HepG2 (cell line): ENCODE data around the gene ETFB. TPM values are rescaled to one million over a fixed set of nuclear protein-coding genes. Genes with fewer than 3 reads are reported as not detected.

ENCODE experiments used
- ATAC-seq: fragments of 200-7000 bp; cut with Tn5 transposase; 3 replicates; pipeline ENCODE4 v1.9.1; 2020; ENCODE audit warnings: mild to moderate bottlenecking, moderate library complexity
- BruUV-seq: library from RNA; stranded (reverse); fragments of 400-500 nt; replicated peaks from 2 replicates; lab custom pipeline; 2021; lab: Mats Ljungman, UMichigan
- CTCF ChIA-PET: fragments of 300-600 bp; formaldehyde crosslinking; extraction: SDS; loops from one replicate; lab custom pipeline; 2021; ENCODE audit warnings: low total read pairs, inconsistent platforms, low intra/inter-chr PET ratio; lab: Yijun Ruan, JAX
- POLR2A ChIA-PET: fragments of 350-600 bp; sonication (Branson Sonifier 250); formaldehyde crosslinking; loops from one replicate; lab custom pipeline; 2020; ENCODE audit warnings: antibody characterized with exemption, inconsistent platforms; lab: Yijun Ruan, JAX
- DNase-seq: peaks from one replicate; pipeline ENCODE4 v3.0.0-alpha.2; 2015; ENCODE audit warnings: low spot score
- FAIRE-seq: peaks from 3 replicates; lab custom pipeline; 2011; peaks lifted over from hg19 to GRCh38; lab: Jason Lieb, UNC
- H2AFZ ChIP-seq: one replicate; pipeline ENCODE4 v1.6.1; 2011; ENCODE audit warnings: low read length, inconsistent platforms
- H3K27ac ChIP-seq: fragments of 300-600 bp; 3 replicates; pipeline ENCODE4 v1.8.0; 2011; ENCODE audit warnings: mixed run types, mild to moderate bottlenecking, mixed read lengths, low read length, inconsistent platforms; ENCODE audit not compliant: insufficient read depth; ENCODE audit errors: extremely low read length
- H3K27me3 ChIP-seq, 2 experiments: fragments of 200-600 bp in 1 of 2; 2 replicates in 1 of 2; 3 replicates in 1 of 2; pipeline versions ENCODE4 v1.6.0 to v1.8.0; 2011; ENCODE audit warnings: low read length in 2 of 2, mild to moderate bottlenecking in 2 of 2, moderate library complexity in 2 of 2, inconsistent platforms in 1 of 2; ENCODE audit not compliant: insufficient read depth in 2 of 2, control insufficient read depth in 1 of 2
- H3K36me3 ChIP-seq, 2 experiments: fragments of 200-600 bp in 1 of 2; replicated peaks in 1 of 2; 2 replicates in 1 of 2; 3 replicates in 1 of 2; pipeline versions ENCODE4 v1.5.1 to v1.8.0; 2011; ENCODE audit warnings: low read length in 2 of 2, inconsistent platforms in 1 of 2; ENCODE audit not compliant: insufficient read depth in 2 of 2, control insufficient read depth in 1 of 2
- H3K4me1 ChIP-seq: 2 replicates; pipeline ENCODE4 v1.5.1; 2012; ENCODE audit warnings: low read length, inconsistent platforms; ENCODE audit not compliant: insufficient read depth
- H3K4me2 ChIP-seq: 2 replicates; pipeline ENCODE4 v1.6.0; 2011; ENCODE audit warnings: low read depth, low read length, inconsistent platforms
- H3K4me3 ChIP-seq, 3 experiments: fragments of 200-600 bp in 1 of 3; sonication (generic), shearing (Covaris generic) in 1 of 3; replicated peaks in 1 of 3; 2 replicates each; pipeline ENCODE4 v1.5.1; 2011 to 2016; ENCODE audit warnings: low read length in 3 of 3, inconsistent platforms in 2 of 3, low read depth in 2 of 3, mild to moderate bottlenecking in 2 of 3, control low read depth in 1 of 3, mixed read lengths in 1 of 3; ENCODE audit not compliant: insufficient read depth in 1 of 3
- H3K79me2 ChIP-seq: one replicate; pipeline ENCODE4 v1.6.1; 2011; ENCODE audit warnings: low read length, inconsistent platforms; ENCODE audit not compliant: insufficient read depth
- H3K9ac ChIP-seq: 2 replicates; pipeline ENCODE4 v1.6.0; 2011; ENCODE audit warnings: mild to moderate bottlenecking, low read depth, low read length, inconsistent platforms; ENCODE audit not compliant: insufficient read depth
- H3K9me3 ChIP-seq: 2 replicates; pipeline ENCODE4 v1.5.1; 2012; ENCODE audit warnings: mild to moderate bottlenecking, low read length
- H4K20me1 ChIP-seq: 2 replicates; pipeline ENCODE4 v1.6.0; 2011; ENCODE audit warnings: inconsistent platforms, mild to moderate bottlenecking, low read length, moderate library complexity; ENCODE audit not compliant: insufficient read depth
- AGO1 ChIP-seq: fragments of 200-400 bp; formaldehyde crosslinking; IDR thresholded peaks from 2 replicates; pipeline ENCODE4 v1.6.1; 2017; ENCODE audit warnings: mild to moderate bottlenecking, low read depth, low read length, moderate library complexity; ENCODE audit not compliant: poor library complexity, severe bottlenecking
- ARNT ChIP-seq: fragments of 450-650 bp; IDR thresholded peaks from 2 replicates; pipeline ENCODE4 v1.6.1; 2017
- HOXD1 ChIP-seq: sonication (generic); formaldehyde crosslinking; IDR thresholded peaks from 2 replicates; pipeline ENCODE4 v1.5.0; 2020; ENCODE audit warnings: missing genetic modification reagents
- ISL2 ChIP-seq: sonication (generic); formaldehyde crosslinking; IDR thresholded peaks from 2 replicates; pipeline ENCODE4 v1.5.0; 2020; ENCODE audit warnings: missing genetic modification reagents
- MYC ChIP-seq: sonication (generic); formaldehyde crosslinking; IDR thresholded peaks from 2 replicates; pipeline ENCODE4 v1.9.0; 2021; ENCODE audit warnings: missing genetic modification reagents, borderline replicate concordance
- MYNN ChIP-seq: sonication (generic); formaldehyde crosslinking; IDR thresholded peaks from 2 replicates; pipeline ENCODE4 v1.4.0; 2020; ENCODE audit warnings: mild to moderate bottlenecking, low read depth, missing genetic modification reagents
- PATZ1 ChIP-seq: sonication (generic); formaldehyde crosslinking; IDR thresholded peaks from 2 replicates; pipeline ENCODE4 v1.4.0; 2020; ENCODE audit warnings: missing genetic modification reagents
- POLR2A ChIP-seq, 2 experiments: IDR thresholded peaks; 2 replicates each; pipeline ENCODE4 v1.6.1; 2011; ENCODE audit warnings: low read depth in 2 of 2, low read length in 2 of 2, mild to moderate bottlenecking in 1 of 2, moderate library complexity in 1 of 2; ENCODE audit not compliant: insufficient read depth in 1 of 2
- RAD21 ChIP-seq: fragments of 450-650 bp; formaldehyde crosslinking; IDR thresholded peaks from 2 replicates; pipeline ENCODE4 v1.5.0; 2020; ENCODE audit warnings: mild to moderate bottlenecking
- ZKSCAN5 ChIP-seq: sonication (generic); formaldehyde crosslinking; IDR thresholded peaks from 2 replicates; pipeline ENCODE4 v1.5.1; 2020; ENCODE audit warnings: mild to moderate bottlenecking, missing genetic modification reagents
- ZNF280D ChIP-seq: sonication (generic); formaldehyde crosslinking; IDR thresholded peaks from 2 replicates; pipeline ENCODE4 v1.5.1; 2020; ENCODE audit warnings: mild to moderate bottlenecking, missing genetic modification reagents
- ZNF331 ChIP-seq: sonication (generic); formaldehyde crosslinking; IDR thresholded peaks from 2 replicates; pipeline ENCODE4 v1.4.0; 2020; ENCODE audit warnings: missing genetic modification reagents
- ZNF558 ChIP-seq: sonication (generic); formaldehyde crosslinking; IDR thresholded peaks from 2 replicates; pipeline ENCODE4 v1.9.0; 2022; ENCODE audit warnings: mild to moderate bottlenecking, missing genetic modification reagents, borderline replicate concordance
- ZNF580 ChIP-seq: IDR thresholded peaks from 2 replicates; pipeline ENCODE4 v1.6.1; 2016; ENCODE audit warnings: low read depth, borderline replicate concordance
- ZNF747 ChIP-seq: sonication (generic); formaldehyde crosslinking; IDR thresholded peaks from 2 replicates; pipeline ENCODE4 v1.8.1; 2023; ENCODE audit warnings: missing genetic modification reagents, mild to moderate bottlenecking, borderline replicate concordance
- WGBS: methylation state at CpG from one replicate; pipeline ENCODE4 v1.1.6; 2017; ENCODE audit warnings: low lambda C conversion rate; 5-methylcytosine and 5-hydroxymethylcytosine counted together
- in situ Hi-C: cut with HindIII; loops from 2 replicates; pipeline ENCODE4 v1.10.0; 2017; ENCODE audit warnings: low pct_unique_long_range_greater_than_20kb; ENCODE audit not compliant: extremely low pct_ligation_motif_present
- intact Hi-C: fragments of 100-400 bp; cut with micrococcal nuclease; formaldehyde crosslinking; loops from one replicate; pipeline ENCODE4 v1.10.0; 2022; ENCODE audit not compliant: unreplicated experiment
- polyA plus RNA-seq, 8 experiments: library from polyadenylated mRNA; depleted of rRNA in 3 of 8; stranded (reverse) in 7 of 8; unstranded in 1 of 8; fragments of >200 nt; fragmentation: Illumina TruSeq in 4 of 8; extraction: Trizol in 4 of 8; gene quantifications; 2 replicates each; pipeline versions ENCODE4 v1.2.1 to v1.2.3, GENCODE V29; 2011 to 2016; ENCODE audit warnings: low read depth in 4 of 8, missing spikeins in 1 of 8, mixed read lengths in 1 of 8; ENCODE audit not compliant: insufficient read depth in 1 of 8
- total RNA-seq, 5 experiments: library from RNA; depleted of rRNA; stranded (reverse); fragments of >200 nt; fragmentation: Illumina TruSeq; extraction: Trizol; gene quantifications; 2 replicates each; pipeline ENCODE4 v1.2.3, GENCODE V29; 2016; ENCODE audit warnings: low read depth in 1 of 5
- TF ChIP-seq, protein P1 (sequence below): IDR thresholded peaks from 2 replicates; pipeline ENCODE4 v1.6.1; 2016; ENCODE audit warnings: missing compliant biosample characterization, missing genetic modification reagents, borderline replicate concordance

Gene ETFB
- total and polyA plus RNA-seq, 2 of the 13 experiments (the other 11 are each of a cell fraction or from before 2014, with no cell fraction given), result 678 to 1,314 TPM

- POLR2A ChIA-PET, result interaction anchor here (1.0 to 6.9 kb wide), 7 partner anchors 12 to 69 kb away, joined by 6 to 211 read pairs (median 27); partner anchors contain the start of genes ETFB and NKG7
- FAIRE-seq (no peak), ATAC-seq (peak; percentile 74), DNase-seq (peak; percentile 68)
- H3K4me1 ChIP-seq, result peaks cover 43% of the 10 kb centered on the region
- no TSS peak for BruUV-seq
- H3K4me2 ChIP-seq, result peak overlapping the region; percentile 86
- WGBS, result 22% methylated on average over 22 of the region's 43 CpGs
- CTCF ChIA-PET, result interaction anchor here (1.0 to 3.1 kb wide), 6 partner anchors 28 to 100 kb away, joined by 3 to 38 read pairs (median 9); no protein-coding TSS in a partner anchor
- H3K9me3 ChIP-seq, result no peaks in the 10 kb centered on the region
- H3K27me3 ChIP-seq, result no peaks in the 10 kb centered on the region
- intact Hi-C loops, result loop anchor here (1.0 to 2.0 kb wide), 3 partner anchors 24 to 101 kb away; no protein-coding TSS in a partner anchor
- no peaks in the 10 kb centered on the region for H3K79me2 ChIP-seq
- H3K36me3 ChIP-seq, result peaks cover 7 to 8% of the 10 kb centered on the region in 2 experiments; a peak in 3 of 5 replicates
- peaks cover 1% of the 10 kb centered on the region; the same call in 1 of the 2 replicates for H4K20me1 ChIP-seq
- in situ Hi-C loops, result no loop called here
- peak overlapping the region; percentile 53 for H3K9ac ChIP-seq
- no peak overlapping the region for H2AFZ ChIP-seq
- H3K27ac ChIP-seq, result peak overlapping the region; percentile 40
- peak overlapping the region; percentile 67 to 80 (median 80) for H3K4me3 ChIP-seq
- TF ChIP-seq ARNT, result no peak
- peak; percentile 60; the same call in 1 of the 2 replicates for TF ChIP-seq MYC
- peak; percentile 61; the same call in 1 of the 2 replicates for TF ChIP-seq ZNF558 (CRISPR knock-in tag)
- TF ChIP-seq ZNF747 (CRISPR knock-in tag), result peak; percentile 43; the same call in 1 of the 2 replicates
- no peak for TF ChIP-seq ZKSCAN5 (CRISPR knock-in tag)
- TF ChIP-seq POLR2A (IDR thresholded peaks at IDR 0.05; ENCODE audit: insufficient read depth in 1 of 2, low read depth in 2 of 2, low read length in 2 of 2), result no peak
- TF ChIP-seq ZNF280D (CRISPR knock-in tag), result no peak
- peak; percentile 43; the same call in 1 of the 2 replicates for TF ChIP-seq ZNF331
- TF ChIP-seq PATZ1 (CRISPR knock-in tag), result peak; percentile 48
- peak; percentile 51 for TF ChIP-seq AGO1
- TF ChIP-seq RAD21 (CRISPR knock-in tag), result peak; percentile 84
- TF ChIP-seq ISL2, result peak; percentile 44; the same call in 1 of the 2 replicates
- peak; percentile 44; the same call in 1 of the 2 replicates for TF ChIP-seq ZNF580 (CRISPR knock-in tag)
- TF ChIP-seq HOXD1 (CRISPR knock-in tag), result peak; percentile 54; the same call in 1 of the 2 replicates
- TF ChIP-seq MYNN (CRISPR knock-in tag), result no peak
- TF ChIP-seq, protein P1, sequence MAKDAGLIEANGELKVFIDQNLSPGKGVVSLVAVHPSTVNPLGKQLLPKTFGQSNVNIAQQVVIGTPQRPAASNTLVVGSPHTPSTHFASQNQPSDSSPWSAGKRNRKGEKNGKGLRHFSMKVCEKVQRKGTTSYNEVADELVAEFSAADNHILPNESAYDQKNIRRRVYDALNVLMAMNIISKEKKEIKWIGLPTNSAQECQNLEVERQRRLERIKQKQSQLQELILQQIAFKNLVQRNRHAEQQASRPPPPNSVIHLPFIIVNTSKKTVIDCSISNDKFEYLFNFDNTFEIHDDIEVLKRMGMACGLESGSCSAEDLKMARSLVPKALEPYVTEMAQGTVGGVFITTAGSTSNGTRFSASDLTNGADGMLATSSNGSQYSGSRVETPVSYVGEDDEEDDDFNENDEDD (CRISPR knock-in tag), result no peak
Observed at GRCh38 chr19:51338563-51339312, 27.4 kb downstream of the ETFB start.
